DOHH2 (cell line): ENCODE measurements around the gene CNBD2.

Experiments
- CTCF ChIP-seq: fragments of 200-600 bp; sonication (generic); IDR thresholded peaks from one replicate; pipeline ENCODE4 v1.5.1; 2014; ENCODE audit warnings: antibody characterized with exemption, mild to moderate bottlenecking, low read depth, low read length; ENCODE audit not compliant: poor library complexity, severe bottlenecking
- EZH2phosphoT487 ChIP-seq: fragments of 200-600 bp; sonication (generic); IDR thresholded peaks from 2 replicates; pipeline ENCODE4 v1.6.1; 2017; ENCODE audit warnings: borderline replicate concordance, mild to moderate bottlenecking, antibody characterized with exemption, low read length, moderate library complexity, mixed read lengths

GRCh38 chr20:36070451-36070850 lies 102.1 kb downstream of the CNBD2 start:
- TF ChIP-seq EZH2phosphoT487 (no peak), CTCF (no peak)
